ENCODE data around the gene ANKLE1.

GRCh38 chr19:17307876-17308377 lies 26.2 kb downstream of the ANKLE1 start:
- no peak for TF ChIP-seq EZH2phosphoT487 (IDR thresholded peaks at IDR 0.05; ENCODE audit: borderline replicate concordance)
- no peak for TF ChIP-seq CTCF (conservative IDR thresholded peaks at IDR 0.05; ENCODE audit: low read length)
